HG02763 (cell line): ENCODE data around the gene CALHM4.
"Not testable (repeated sequence)": the region's sequence is repeated elsewhere in the genome, so short reads cannot be mapped to it uniquely, and the experiment has no call there.

ENCODE experiments used
- ATAC-seq: cut with Tn5 transposase; IDR thresholded peaks from one replicate; pipeline ENCODE4 v1.9.1; 2021; ENCODE audit warnings: mild to moderate bottlenecking, moderate library complexity; ENCODE audit not compliant: unreplicated experiment

Gene CALHM4

GRCh38 chr6:116572162-116572561 lies 18.6 kb downstream of the CALHM4 start:
- ATAC-seq = no peak

GRCh38 chr6:116575227-116575626 lies 21.7 kb downstream of the CALHM4 start:
- ATAC-seq = no peak

- no peak for ATAC-seq
Measured at GRCh38 chr6:116577486-116577885, 23.9 kb downstream of the CALHM4 start.

GRCh38 chr6:116578335-116578734 lies 24.8 kb downstream of the CALHM4 start:
- no peak for ATAC-seq

- no peak for ATAC-seq
Measured at GRCh38 chr6:116579143-116579542, 25.6 kb downstream of the CALHM4 start.

GRCh38 chr6:116580198-116580597 lies 26.6 kb downstream of the CALHM4 start:
- ATAC-seq = no peak

- ATAC-seq = no peak
Measured at GRCh38 chr6:116586276-116586675, 32.7 kb downstream of the CALHM4 start.

- no peak for ATAC-seq
Measured at GRCh38 chr6:116586738-116587137, 33.2 kb downstream of the CALHM4 start.

GRCh38 chr6:116595247-116595646 lies 41.7 kb downstream of the CALHM4 start:
- ATAC-seq = no peak

- no peak for ATAC-seq
Measured at GRCh38 chr6:116596815-116597214, 43.3 kb downstream of the CALHM4 start.

GRCh38 chr6:116603916-116604315 lies 50.4 kb downstream of the CALHM4 start:
- ATAC-seq = not testable (repeated sequence)

GRCh38 chr6:116604868-116605267 lies 51.3 kb downstream of the CALHM4 start:
- ATAC-seq = not testable (repeated sequence)

GRCh38 chr6:116605935-116606334 lies 52.4 kb downstream of the CALHM4 start:
- ATAC-seq = no peak
